ENCODE results near the gene NDFIP1.

- TF ChIP-seq CHD2 (IDR thresholded peaks at IDR 0.05; ENCODE audit: borderline replicate concordance, low read depth, low read length): no peak
- no peak for TF ChIP-seq POLR2A (IDR thresholded peaks at IDR 0.05; ENCODE audit: low read depth, low read length)
- no peak for TF ChIP-seq POLR2AphosphoS5 (IDR thresholded peaks at IDR 0.05; ENCODE audit: low read length)
- no peak for TF ChIP-seq TAF1 (IDR thresholded peaks at IDR 0.05; ENCODE audit: borderline replicate concordance, low read depth, low read length)
- TF ChIP-seq CTCF (IDR thresholded peaks at IDR 0.05 in 2 of 3, conservative IDR thresholded peaks at IDR 0.05 in 1 of 3; ENCODE audit: control insufficient read depth in 2 of 3, extremely low read depth in 1 of 3, insufficient read depth in 1 of 3, low read depth in 3 of 3, low read length in 3 of 3): no peak
- TF ChIP-seq ZBTB11 (CRISPR knock-in tag; IDR thresholded peaks at IDR 0.05): no peak
- TF ChIP-seq ETV6 (conservative IDR thresholded peaks at IDR 0.05 in 1 of 2, IDR thresholded peaks at IDR 0.05 in 1 of 2; ENCODE audit: borderline replicate concordance in 1 of 2, low read depth in 1 of 2): no peak
- no peak for TF ChIP-seq ATF3 (IDR thresholded peaks at IDR 0.05; ENCODE audit: borderline replicate concordance, extremely low read depth, low read depth, low read length)
- TF ChIP-seq SMAD1 (IDR thresholded peaks at IDR 0.05; ENCODE audit: low read depth, partially characterized antibody): no peak
- TF ChIP-seq NFIC (IDR thresholded peaks at IDR 0.05; ENCODE audit: low read depth, low read length): no peak
- TF ChIP-seq USF1 (IDR thresholded peaks at IDR 0.05; ENCODE audit: borderline replicate concordance, extremely low read length, insufficient read depth, low read depth, low read length): no peak
- TF ChIP-seq KDM1A (IDR thresholded peaks at IDR 0.05; ENCODE audit: borderline replicate concordance): no peak
These were observed 38.8 kb upstream of the NDFIP1 start for GRCh38 chr5:142069606-142070399.

Data from GM12878 (cell line).